HG03097 (cell line): Measurements from ENCODE around the gene MAGEH1.
"Not testable (repeated sequence)": the region's sequence is repeated elsewhere in the genome, so short reads cannot be mapped to it uniquely, and the experiment has no call there.

Source experiments
- ATAC-seq: cut with Tn5 transposase; IDR thresholded peaks from one replicate; pipeline ENCODE4 v1.9.1; 2021; ENCODE audit not compliant: unreplicated experiment, low FRiP score

The MAGEH1 gene, protein sequence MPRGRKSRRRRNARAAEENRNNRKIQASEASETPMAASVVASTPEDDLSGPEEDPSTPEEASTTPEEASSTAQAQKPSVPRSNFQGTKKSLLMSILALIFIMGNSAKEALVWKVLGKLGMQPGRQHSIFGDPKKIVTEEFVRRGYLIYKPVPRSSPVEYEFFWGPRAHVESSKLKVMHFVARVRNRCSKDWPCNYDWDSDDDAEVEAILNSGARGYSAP

DNA sequence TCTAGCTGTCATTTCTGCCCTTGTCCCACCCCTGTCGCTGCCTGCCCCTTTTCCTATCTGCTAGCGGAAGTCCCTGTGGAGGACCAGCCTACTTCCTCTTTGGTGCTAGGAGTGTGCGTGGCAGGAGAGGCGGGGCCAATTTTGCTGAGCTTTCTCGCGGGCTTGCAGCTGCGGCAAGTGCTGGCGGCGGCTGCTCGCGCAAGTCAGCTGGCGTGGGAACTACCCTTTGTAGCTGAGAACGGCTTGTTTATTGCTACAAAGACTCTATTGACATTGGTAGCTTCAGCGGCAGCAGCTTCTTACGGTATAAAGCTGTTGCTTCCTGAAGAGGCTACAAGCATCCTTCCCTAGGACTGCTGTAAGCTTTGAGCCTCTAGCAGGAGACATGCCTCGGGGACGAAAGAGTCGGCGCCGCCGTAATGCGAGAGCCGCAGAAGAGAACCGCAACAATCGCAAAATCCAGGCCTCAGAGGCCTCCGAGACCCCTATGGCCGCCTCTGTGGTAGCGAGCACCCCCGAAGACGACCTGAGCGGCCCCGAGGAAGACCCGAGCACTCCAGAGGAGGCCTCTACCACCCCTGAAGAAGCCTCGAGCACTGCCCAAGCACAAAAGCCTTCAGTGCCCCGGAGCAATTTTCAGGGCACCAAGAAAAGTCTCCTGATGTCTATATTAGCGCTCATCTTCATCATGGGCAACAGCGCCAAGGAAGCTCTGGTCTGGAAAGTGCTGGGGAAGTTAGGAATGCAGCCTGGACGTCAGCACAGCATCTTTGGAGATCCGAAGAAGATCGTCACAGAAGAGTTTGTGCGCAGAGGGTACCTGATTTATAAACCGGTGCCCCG lies at the start of gene MAGEH1:
Gene MAGEH1, plus strand, starts transcription at position 138 of the 843 bp plus-strand sequence. Its CDS starts 248 bp downstream, at position 386.
- ATAC-seq: peak; percentile 99

DNA sequence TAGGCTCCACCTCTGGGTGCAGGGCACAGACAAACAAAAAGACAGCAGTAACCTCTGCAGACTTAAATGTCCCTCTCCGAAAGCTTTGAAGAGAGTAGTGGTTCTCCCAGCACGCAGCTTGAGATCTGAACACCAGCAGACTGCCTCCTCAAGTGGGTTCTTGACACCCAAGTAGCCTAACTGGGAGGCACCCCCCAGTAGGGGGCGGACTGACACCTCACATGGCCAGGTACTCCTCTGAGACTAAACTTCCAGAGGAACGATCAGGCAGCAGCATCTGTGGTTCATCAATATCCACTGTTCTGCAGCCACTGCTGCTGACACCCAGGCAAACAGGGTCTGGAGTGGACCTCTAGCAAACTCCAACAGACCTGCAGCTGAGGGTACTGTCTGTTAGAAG lies 24.8 kb upstream of the MAGEH1 start:
- ATAC-seq: not testable (repeated sequence)

DNA sequence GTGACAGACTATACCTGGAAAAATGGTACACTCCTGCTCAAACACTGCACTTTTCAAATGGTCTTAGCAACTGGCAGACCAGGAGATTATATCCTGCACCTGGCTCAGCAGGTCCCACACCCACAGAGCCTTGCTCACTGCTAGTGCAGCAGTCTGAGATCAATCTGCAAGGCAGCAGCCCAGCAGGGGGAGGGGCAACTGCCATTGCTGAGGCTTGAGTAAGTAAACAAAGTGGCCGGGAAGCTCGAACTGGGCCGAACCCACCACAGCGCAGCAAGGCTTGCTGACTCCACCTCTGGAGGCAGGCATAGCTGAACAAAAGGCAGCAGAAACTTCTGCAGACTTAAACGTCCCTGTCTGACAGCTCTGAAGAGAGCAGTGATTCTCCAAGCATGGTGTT lies 8.5 kb upstream of the MAGEH1 start:
- not testable (repeated sequence) for ATAC-seq

DNA sequence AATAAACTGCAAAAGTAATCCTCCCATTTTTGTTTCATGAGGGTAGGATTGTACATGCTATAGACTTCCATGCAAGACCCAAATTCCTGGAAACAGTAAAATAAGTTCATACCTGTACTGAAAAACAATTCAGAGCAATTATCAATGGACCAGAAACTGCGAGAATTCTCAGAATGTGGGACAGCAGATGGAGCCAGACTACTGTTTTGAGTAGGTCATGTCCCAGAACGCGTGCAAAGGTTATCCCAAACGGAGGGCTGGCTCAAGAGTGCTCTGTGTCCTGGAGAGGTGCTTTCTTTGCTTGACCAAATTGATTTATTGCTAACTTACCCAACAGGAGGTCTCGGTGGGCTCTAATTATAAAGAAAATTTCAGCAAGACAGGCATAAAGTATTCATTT lies 1.7 kb upstream of the MAGEH1 start:
- no peak for ATAC-seq

DNA sequence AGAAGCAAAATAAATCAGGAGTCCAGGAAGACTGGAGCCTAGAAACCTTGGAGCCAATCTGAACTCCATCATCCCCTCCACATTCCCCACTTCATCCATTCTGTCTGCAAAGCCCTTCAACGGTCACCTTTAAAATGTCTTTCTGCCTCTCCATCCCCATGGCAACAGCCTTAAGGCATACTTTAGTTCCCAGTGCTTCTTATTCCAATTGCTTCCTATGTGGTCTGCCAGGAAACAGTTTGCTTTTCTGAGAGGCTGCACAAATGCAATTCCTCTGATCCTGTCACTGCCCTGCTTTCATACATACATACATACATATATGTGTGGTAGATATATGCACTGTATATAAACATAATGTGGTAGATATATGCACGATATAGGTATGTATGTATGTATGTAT lies 786 bp upstream of the MAGEH1 start:
- no peak for ATAC-seq

DNA sequence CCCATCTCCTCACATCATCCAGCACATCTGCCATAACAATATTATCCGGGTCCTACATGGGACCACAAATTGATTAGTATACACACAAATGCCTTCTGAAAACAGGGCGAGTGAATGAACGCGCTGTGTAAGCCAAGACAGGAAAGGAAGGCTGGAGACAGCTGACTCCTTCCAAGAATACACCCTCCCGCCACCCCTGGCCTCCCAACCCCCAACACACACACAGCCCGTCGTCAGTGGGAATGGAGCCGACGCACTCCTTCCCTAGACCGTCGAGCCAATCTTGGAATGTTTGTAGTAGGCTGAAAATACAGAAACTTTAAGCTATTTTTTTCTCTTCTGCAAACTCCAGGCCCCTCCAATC lies 319 bp upstream of the MAGEH1 start:
- peak; percentile 25 for ATAC-seq

DNA sequence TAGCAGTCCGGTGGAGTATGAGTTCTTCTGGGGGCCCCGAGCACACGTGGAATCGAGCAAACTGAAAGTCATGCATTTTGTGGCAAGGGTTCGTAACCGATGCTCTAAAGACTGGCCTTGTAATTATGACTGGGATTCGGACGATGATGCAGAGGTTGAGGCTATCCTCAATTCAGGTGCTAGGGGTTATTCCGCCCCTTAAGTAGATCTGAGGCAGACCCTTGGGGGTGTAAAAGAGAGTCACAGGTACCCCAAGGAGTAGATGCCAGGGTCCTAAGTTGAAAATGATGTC lies 852 bp downstream of the MAGEH1 start:
- ATAC-seq: no peak

DNA sequence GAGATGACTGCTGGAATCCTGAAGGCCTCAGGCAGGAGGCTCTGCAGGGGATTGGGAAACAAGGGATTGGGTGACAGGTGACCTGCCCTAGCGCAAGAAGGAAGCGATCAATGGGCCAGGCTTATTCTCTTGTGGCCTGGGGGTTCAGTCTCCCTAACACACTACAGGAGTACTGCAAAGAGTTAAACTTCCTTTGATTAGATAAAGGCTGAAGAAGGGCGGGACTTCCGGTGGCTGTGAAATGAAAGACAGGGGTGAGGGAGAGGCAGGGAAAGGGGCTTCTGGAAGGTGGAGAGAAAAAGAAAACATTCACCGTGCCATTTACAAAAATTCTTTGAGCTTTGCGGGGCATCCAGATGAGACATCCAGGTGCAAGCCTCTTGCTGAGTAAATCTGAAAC lies 3.8 kb downstream of the MAGEH1 start:
- not testable (repeated sequence) for ATAC-seq

DNA sequence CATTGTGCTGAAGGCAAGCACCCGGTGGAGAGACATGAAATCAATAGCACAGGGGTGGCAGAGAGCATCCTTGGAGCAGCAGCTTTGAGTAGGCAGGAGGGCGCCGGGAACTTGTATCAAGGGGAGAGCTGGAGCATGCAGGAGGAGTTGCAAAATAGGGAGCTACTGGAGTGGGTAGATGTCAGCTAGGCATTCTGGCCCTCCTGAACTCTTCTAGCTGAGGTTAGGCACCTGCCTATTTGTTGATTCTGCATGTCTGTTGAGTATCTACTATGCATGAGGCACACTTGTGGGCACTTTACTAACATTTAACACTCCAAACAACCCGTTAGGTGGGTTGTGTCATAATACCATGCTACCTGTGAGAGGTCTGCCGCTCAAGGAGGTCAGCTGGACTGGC lies 7.5 kb downstream of the MAGEH1 start:
- not testable (repeated sequence) for ATAC-seq

DNA sequence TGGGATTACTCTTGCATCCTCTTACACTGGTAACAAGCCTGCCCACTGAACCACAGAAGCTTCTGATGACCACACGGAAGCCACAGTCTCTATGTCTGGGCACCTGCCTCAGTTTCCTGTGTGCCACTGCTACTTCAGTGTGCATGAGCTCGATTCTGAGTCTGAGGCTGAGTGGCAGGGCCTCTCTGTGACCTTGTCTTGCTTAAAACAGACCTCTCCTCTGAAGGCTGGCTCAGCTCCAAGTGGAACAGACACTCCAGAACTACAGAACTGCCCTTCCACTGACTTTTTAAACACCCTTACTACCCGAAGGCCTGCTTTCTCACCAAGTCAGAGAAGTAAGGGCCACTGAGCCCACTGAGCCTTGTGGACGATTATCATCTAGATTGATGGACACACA lies 8.0 kb downstream of the MAGEH1 start:
- ATAC-seq: not testable (repeated sequence)

DNA sequence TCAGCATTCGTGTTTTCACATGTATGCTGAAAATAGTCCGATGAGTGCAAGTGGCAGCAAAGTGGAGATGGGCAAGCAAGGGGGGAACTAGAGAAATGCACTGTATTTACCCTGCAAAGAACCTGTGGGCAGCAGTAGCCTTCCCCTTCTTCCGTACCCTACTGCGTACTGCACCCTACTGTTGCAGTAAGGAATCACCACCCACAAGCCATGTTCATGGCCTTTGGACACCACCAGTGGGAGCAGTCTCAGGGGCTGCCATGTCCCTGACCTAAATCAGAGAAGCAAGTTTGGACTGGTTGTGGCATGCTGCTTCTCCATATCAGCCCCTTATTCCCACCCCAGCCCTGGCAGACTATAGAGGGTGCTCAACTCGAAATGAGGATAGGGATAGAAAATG lies 12.1 kb downstream of the MAGEH1 start:
- not testable (repeated sequence) for ATAC-seq

DNA sequence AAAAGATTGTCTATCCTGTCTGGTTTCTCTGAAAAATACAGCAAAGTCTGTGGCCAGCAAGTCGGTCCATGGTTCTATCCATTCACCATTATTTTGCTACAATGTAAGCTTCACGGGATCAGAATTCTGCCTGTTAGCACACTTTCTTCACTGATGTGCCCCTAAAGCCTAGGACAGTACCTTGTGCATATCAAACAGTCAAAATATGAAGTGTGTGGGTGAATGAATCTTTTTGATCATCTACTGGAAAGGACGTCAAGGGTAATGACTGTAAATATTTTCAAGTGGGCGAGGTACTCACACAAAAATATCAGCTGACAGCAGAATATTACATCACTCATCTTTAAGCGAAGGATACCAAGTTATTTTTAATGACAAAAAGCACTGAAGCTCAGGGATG lies 13.2 kb downstream of the MAGEH1 start:
- ATAC-seq: not testable (repeated sequence)

DNA sequence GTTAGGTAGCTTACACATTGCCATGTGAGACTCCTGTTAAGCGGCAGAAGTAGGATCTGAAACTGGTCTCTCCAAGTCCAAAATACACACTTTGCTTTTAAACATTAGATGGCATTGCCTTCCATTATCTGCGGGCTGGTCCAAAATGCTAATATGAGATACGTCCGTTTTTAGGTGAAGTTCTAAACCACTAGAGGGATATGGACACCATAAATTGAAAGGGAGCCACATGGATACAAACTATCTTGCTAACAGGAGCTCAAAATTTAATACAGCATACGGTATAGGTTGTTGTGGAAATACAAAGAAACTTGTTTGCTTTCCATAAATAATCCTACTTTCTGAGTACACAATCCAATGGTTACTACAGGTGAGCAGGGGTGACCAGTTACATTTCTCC lies 13.9 kb downstream of the MAGEH1 start:
- not testable (repeated sequence) for ATAC-seq

DNA sequence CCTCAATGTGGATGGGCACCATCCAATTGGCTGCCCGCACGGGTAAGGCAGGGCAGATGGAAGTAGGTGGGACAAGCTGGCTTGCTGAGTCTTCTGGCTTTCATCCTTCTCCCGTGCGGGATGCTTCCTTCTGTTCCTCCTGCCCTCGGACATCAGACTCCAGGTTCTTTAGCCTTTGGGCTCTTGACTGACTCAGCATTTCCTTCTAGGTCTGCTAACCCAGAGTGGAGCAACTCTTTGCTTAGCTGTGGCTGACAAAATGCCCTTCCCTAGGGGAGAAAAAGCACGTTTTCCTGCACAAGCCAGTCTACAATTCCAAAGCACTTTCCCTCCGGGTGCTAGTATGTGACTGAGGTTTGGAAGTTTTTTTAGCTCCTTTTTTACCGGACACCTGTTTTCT lies 28.0 kb downstream of the MAGEH1 start:
- ATAC-seq: not testable (repeated sequence)

DNA sequence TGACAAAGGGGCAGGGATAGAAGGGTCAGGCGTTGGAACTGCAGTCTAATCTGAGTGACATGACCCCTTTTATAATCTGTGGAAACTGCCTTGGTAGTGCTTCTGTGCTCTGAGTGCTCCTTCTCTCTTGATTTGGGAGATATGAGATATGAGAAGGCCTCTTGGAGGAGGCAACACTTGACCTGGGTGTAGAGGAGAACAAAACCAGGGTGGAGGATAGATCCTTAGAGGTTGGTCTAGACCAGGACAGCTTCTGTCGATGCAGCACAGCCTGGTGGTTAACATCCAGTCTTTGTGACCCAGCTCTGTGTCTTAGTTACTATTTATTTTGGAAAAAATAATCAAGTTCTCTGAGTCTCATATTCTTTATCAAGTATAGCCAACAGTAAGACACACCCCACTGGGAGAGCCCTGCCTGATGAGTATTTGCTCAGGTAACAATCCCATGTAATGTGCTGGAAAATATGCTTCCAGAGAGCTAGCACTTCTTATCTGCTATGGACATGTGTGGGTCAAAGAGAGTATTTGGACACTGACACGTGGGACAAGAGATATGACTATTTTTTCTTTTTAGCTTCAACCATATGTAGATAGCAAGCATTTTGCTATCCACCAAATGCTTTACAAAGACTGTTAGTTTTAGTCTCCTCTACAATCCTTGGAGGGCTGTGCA lies 28.6 kb downstream of the MAGEH1 start:
- ATAC-seq: no peak

DNA sequence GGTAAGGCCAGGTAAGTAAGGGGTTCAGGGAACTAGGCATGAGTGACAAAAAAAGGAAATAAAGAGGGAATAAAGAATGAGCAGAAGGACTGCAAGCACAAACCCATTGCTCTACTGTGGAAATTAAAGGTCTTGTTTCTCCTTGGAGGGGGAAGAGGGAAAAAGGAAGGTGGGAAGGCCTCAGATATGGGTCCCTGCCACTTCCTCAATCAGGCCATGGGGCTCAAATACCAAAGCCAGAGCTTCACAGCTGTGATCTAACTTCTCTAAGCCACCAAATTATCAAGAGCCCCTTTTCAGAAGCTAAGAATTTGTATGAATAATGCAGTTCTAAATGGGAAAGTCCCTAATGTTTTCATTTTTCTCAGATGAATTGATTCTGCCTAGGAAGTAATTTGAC lies 33.0 kb downstream of the MAGEH1 start:
- no peak for ATAC-seq

DNA sequence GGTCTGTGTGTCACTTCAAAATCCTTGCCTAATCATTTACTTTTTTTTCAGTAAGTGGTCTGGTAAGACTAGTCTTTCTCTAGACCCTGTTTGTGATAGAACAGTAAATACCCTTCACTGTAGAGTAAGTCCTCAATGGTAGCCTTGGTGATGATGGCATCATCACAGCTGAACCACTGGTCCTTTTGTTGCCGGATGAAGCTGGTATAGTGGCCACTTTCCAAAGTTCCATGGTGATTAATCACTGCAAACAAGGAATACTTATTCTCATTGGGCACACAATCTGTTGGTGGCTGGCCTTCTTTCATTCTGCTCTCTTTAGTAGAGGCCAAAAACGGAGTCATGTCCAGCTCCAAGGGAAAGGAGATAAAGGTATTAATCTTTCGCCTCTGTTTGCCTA lies 34.8 kb downstream of the MAGEH1 start:
- no peak for ATAC-seq

DNA sequence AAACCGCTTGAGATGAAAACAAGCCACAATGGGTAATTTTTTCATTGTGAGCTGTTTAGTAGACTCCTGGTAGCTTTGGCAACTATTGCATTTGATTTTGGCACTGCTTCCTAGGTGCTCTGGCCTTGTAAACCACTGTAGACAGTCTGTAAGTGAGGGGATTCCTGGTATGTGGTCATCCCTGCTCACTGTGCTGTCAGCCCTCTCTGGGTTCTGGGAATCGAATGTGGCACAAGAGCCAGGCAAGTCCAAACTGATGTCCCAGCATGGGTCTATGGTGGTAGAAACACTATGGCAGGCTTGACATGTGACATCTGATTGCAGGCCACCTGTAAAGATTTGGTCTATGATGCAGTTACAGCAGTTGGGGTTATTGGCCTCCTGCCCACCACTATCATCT lies 35.2 kb downstream of the MAGEH1 start:
- ATAC-seq: no peak

DNA sequence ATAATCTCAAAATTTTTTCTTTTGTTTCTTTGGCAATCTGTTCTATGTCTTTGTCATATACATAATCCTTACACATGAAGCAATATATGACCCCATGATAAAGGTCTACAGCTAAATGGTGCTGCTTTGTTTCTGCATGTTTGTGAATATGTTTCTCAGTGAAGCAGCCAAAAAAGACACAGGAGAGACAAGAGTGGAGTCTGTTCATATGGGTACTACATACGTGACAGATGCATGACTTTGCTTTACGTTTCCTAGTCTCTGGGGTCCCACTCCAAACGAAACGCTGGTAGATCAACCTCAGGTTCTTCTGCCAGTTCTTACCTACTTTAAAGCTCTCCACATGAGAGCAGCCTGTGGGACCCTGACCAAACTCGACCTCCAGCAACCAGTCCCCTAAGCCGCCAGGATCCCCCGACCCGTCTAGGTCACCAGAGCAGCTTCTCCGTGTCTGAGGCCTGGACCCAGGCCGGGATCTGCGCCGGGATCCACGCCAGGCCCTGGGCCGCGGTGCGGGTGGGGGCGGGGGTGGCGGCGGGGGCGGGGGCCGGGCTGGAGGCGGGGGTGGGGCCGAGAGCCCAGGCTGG lies 36.2 kb downstream of the MAGEH1 start:
- no peak for ATAC-seq

DNA sequence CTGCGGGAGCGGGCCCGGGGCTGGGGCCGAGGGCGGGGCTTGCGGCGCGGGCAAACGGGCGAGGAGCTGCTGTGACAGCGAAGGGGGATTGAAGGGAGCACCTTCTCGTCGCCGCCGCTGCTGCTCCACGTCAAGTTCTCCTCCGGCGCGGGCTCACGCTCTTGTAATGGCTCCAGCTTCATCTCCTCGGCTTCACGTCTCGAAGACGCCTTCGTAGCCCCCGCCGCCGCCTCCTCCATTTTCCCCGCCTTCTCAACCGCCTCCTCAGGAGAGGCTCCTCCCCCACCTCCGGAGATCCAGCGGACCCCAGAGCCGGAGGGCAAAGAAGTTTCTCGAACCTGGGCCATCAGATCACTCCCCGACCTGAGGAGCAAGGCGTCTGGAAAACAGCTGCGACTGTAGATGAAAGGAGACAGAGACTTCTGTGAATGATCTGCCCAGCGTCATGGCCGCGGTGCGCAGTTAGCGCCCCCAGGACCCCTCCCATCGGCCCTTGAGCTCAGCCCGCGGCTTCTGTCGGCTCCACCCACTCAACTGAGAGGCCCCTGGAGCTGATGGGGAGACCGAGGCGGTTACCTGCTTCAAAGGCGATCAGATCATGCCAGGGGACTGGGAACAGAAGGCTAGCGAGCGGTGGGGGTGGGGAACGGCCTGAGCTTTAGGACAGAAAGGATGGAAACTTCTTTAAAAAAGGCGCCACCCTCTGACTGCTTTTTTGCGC lies 36.8 kb downstream of the MAGEH1 start:
- peak; percentile 53 for ATAC-seq
